Neural cell (in vitro differentiated cells): ENCODE data around the gene MRPL23. TPM values are rescaled to one million over a fixed set of nuclear protein-coding genes. Genes with fewer than 3 reads are reported as not detected.
"Not testable (repeated sequence)": the region's sequence is repeated elsewhere in the genome, so short reads cannot be mapped to it uniquely, and the experiment has no call there.

Source experiments
- H2AFZ ChIP-seq: fragments of 200-600, 300-800 bp; sonication (generic), shearing (Covaris generic); 2 replicates; pipeline ENCODE4 v1.6.0; 2014; ENCODE audit warnings: low read depth, mild to moderate bottlenecking, antibody characterized with exemption, low read length, moderate library complexity
- H3F3A ChIP-seq: fragments of 200-600 bp; shearing (Covaris generic); 2 replicates; pipeline ENCODE4 v1.6.1; 2016; ENCODE audit warnings: mild to moderate bottlenecking, moderate library complexity, mixed read lengths, antibody characterized with exemption, low read length; ENCODE audit not compliant: insufficient read depth, poor library complexity, severe bottlenecking
- H3K27ac ChIP-seq: fragments of 200-600, 300-800 bp; sonication (generic), shearing (Covaris generic); 2 replicates; pipeline ENCODE4 v1.5.1; 2014; ENCODE audit warnings: mild to moderate bottlenecking, low read length, moderate library complexity
- H3K27me3 ChIP-seq: fragments of 300-800, 200-600 bp; sonication (generic), shearing (Covaris generic); 2 replicates; pipeline ENCODE4 v1.6.0; 2014; ENCODE audit warnings: mild to moderate bottlenecking, low read depth, low read length, moderate library complexity; ENCODE audit not compliant: insufficient read depth
- H3K36me3 ChIP-seq: fragments of 300-800, 200-600 bp; sonication (generic), shearing (Covaris generic); 2 replicates; pipeline ENCODE4 v1.5.1; 2014; ENCODE audit warnings: mild to moderate bottlenecking, antibody characterized with exemption, low read length, moderate library complexity; ENCODE audit not compliant: insufficient read depth
- H3K4me2 ChIP-seq: fragments of 300-800, 200-600 bp; sonication (generic), shearing (Covaris generic); 2 replicates; pipeline ENCODE4 v1.6.0; 2014; ENCODE audit warnings: mild to moderate bottlenecking, low read length
- H3K4me3 ChIP-seq: fragments of 300-800, 200-600 bp; sonication (generic), shearing (Covaris generic); 2 replicates; pipeline ENCODE4 v1.5.1; 2014; ENCODE audit warnings: mild to moderate bottlenecking, low read length, moderate library complexity
- H3K79me2 ChIP-seq: fragments of 200-600 bp; shearing (Covaris generic); replicated peaks from 2 replicates; pipeline ENCODE4 v1.6.0; 2014; ENCODE audit warnings: mild to moderate bottlenecking, low read length, moderate library complexity; ENCODE audit not compliant: insufficient read depth
- H3K9ac ChIP-seq: fragments of 300-800, 200-600 bp; sonication (generic), shearing (Covaris generic); 2 replicates; pipeline ENCODE4 v1.6.1; 2016; ENCODE audit warnings: mild to moderate bottlenecking, low read length, mixed read lengths
- H3K9me2 ChIP-seq: fragments of 200-600 bp; shearing (Covaris generic); 2 replicates; pipeline ENCODE4 v1.6.1; 2016; ENCODE audit warnings: mild to moderate bottlenecking, low read length, mixed read lengths; ENCODE audit not compliant: insufficient read depth
- H3K9me3 ChIP-seq: fragments of 200-600, 300-800 bp; sonication (generic), shearing (Covaris generic); 2 replicates; pipeline ENCODE4 v1.6.1; 2016; ENCODE audit warnings: mild to moderate bottlenecking, mixed run types, low read length, moderate library complexity, mixed read lengths
- H4K20me1 ChIP-seq: fragments of 200-600 bp; shearing (Covaris generic); 2 replicates; pipeline ENCODE4 v1.6.1; 2016; ENCODE audit warnings: mild to moderate bottlenecking, mixed run types; ENCODE audit not compliant: insufficient read depth
- CTCF ChIP-seq: fragments of 450-650 bp; IDR thresholded peaks from 2 replicates; pipeline ENCODE4 v1.5.1; 2014; ENCODE audit warnings: antibody characterized with exemption, mild to moderate bottlenecking, moderate library complexity; ENCODE audit not compliant: poor library complexity, severe bottlenecking
- EP300 ChIP-seq: fragments of 450-650 bp; conservative IDR thresholded peaks from 2 replicates; pipeline ENCODE4 v1.6.1; 2014; ENCODE audit warnings: antibody characterized with exemption, mild to moderate bottlenecking, moderate library complexity; ENCODE audit not compliant: poor library complexity, severe bottlenecking
- EZH2 ChIP-seq: fragments of 200-600, 300-800 bp; shearing (Covaris generic), sonication (generic); IDR thresholded peaks from 2 replicates; pipeline ENCODE4 v1.6.1; 2014; ENCODE audit warnings: antibody characterized with exemption, low read length, borderline replicate concordance, mild to moderate bottlenecking; ENCODE audit not compliant: insufficient read depth, poor library complexity, severe bottlenecking
- MXI1 ChIP-seq: fragments of 450-650 bp; conservative IDR thresholded peaks from 2 replicates; pipeline ENCODE4 v1.6.1; 2014; ENCODE audit warnings: antibody characterized with exemption, mild to moderate bottlenecking; ENCODE audit not compliant: poor library complexity, severe bottlenecking
- POLR2AphosphoS5 ChIP-seq: IDR thresholded peaks from 2 replicates; pipeline ENCODE4 v1.6.1; 2012
- RAD21 ChIP-seq: fragments of 450-650 bp; conservative IDR thresholded peaks from 2 replicates; pipeline ENCODE4 v1.6.1; 2014; ENCODE audit warnings: antibody characterized with exemption, mild to moderate bottlenecking, moderate library complexity
- REST ChIP-seq: IDR thresholded peaks from 2 replicates; pipeline ENCODE4 v1.6.1; 2012; ENCODE audit warnings: borderline replicate concordance
- SMC3 ChIP-seq: fragments of 450-650 bp; conservative IDR thresholded peaks from 2 replicates; pipeline ENCODE4 v1.6.1; 2014; ENCODE audit warnings: antibody characterized with exemption, mild to moderate bottlenecking, moderate library complexity; ENCODE audit not compliant: poor library complexity
- TAF1 ChIP-seq: IDR thresholded peaks from 2 replicates; pipeline ENCODE4 v1.6.1; 2012; ENCODE audit warnings: low read depth
- polyA plus RNA-seq: library from polyadenylated mRNA; depleted of rRNA; stranded (reverse); fragments of >200 nt; gene quantifications from 2 replicates; pipeline ENCODE4 v1.2.3, GENCODE V29; 2014

Gene MRPL23
- polyA plus RNA-seq, 1 donor from 2014 or later, result 154 TPM

GRCh38 chr11:1939006-1939625, 8.0 kb upstream of the MRPL23 start:
- Histone ChIP-seq H3K9me3 (no peaks in the 10 kb centered on the region), H3K36me3 (no peaks in the 10 kb centered on the region), H3K27ac (no peak overlapping the region), H3K27me3 (no peaks in the 10 kb centered on the region), H3K79me2 (no peaks in the 10 kb centered on the region), H4K20me1 (no peaks in the 10 kb centered on the region), H3K4me2 (no peak overlapping the region), H3K9me2 (no peaks in the 10 kb centered on the region), H3K4me3 (no peak overlapping the region), H3K9ac (no peak overlapping the region), H3F3A (no peaks in the 10 kb centered on the region), H2AFZ (no peak overlapping the region)
- no peak for TF ChIP-seq TAF1
- TF ChIP-seq CTCF, result no peak
- TF ChIP-seq POLR2AphosphoS5, result no peak
- TF ChIP-seq EP300, result no peak
- no peak for TF ChIP-seq EZH2
- TF ChIP-seq MXI1, result no peak
- no peak for TF ChIP-seq SMC3
- TF ChIP-seq REST, result no peak
- no peak for TF ChIP-seq RAD21

- not testable (repeated sequence) for H2AFZ ChIP-seq, H3K9me3 ChIP-seq, H3K9ac ChIP-seq, H3K27ac ChIP-seq, H3K79me2 ChIP-seq, H3F3A ChIP-seq, H4K20me1 ChIP-seq, H3K4me3 ChIP-seq, H3K27me3 ChIP-seq, H3K36me3 ChIP-seq, H3K4me2 ChIP-seq, H3K9me2 ChIP-seq
These were observed 7.3 kb upstream of the MRPL23 start for GRCh38 chr11:1939788-1940187.
